Upper lobe of left lung (tissue), 4 donors: ENCODE results near the gene ERFE.

ENCODE experiments used
- POLR2A ChIP-seq, 4 donors: fragments of 450-650 bp; IDR thresholded peaks; one replicate each; pipeline ENCODE4 v1.5.1; 2016 to 2017; ENCODE audit warnings: antibody characterized with exemption in 4 of 4, mild to moderate bottlenecking in 2 of 4
- POLR2AphosphoS5 ChIP-seq, 2 donors: sonication (generic); formaldehyde crosslinking; IDR thresholded peaks; one replicate each; pipeline ENCODE4 v1.5.1; 2017; ENCODE audit warnings: antibody characterized with exemption in 2 of 2
- TF ChIP-seq, protein P1 (sequence below), 6 experiments: fragments of 450-650 bp in 4 of 6; fragments of 200-600 bp in 2 of 6; sonication (generic) in 2 of 6; IDR thresholded peaks; one replicate each; pipeline ENCODE4 v1.5.1; 2016 to 2019; ENCODE audit warnings: antibody characterized with exemption in 6 of 6

DNA sequence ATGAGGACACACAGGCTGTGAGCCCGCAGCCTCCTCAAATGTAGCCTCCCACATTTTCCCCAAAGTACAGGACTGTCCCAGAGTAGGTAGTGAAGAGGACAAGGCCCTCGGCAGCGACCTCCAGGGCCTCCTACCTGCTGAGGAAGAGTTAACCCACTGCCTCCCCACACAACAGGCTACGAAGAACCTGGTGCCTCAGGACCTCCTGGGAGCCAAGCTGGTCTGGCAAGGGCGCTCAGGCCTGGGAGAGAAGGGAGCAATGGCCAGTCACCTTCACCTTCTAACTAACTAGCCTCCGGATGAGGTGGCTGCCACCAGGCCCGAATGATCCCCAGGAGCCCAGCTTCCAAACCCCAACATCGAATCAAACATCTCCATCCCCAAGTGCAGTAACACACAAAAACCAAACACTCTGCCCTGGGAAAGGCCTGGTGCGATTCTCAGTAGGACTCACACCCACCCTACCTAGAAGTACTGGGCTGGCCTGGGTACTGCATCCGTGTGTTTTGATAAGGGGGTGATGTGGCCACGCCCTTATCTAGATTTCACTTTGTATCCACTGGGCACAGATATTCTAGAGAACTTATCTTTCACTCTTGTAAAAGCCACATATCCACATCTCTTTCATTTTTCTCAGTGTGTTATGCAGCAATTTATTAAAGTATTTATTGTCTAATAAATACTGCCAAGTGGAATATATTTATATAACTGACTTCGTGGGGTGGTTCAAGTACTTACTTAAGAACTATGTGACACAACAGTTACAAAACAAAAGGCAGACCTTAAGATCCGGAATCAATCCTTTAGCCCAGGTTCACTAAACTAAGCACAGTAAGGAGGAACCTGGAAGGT lies 9.7 kb downstream of the ERFE start:
- no peak for TF ChIP-seq POLR2AphosphoS5 (IDR thresholded peaks at IDR 0.05)
- TF ChIP-seq, protein P1, sequence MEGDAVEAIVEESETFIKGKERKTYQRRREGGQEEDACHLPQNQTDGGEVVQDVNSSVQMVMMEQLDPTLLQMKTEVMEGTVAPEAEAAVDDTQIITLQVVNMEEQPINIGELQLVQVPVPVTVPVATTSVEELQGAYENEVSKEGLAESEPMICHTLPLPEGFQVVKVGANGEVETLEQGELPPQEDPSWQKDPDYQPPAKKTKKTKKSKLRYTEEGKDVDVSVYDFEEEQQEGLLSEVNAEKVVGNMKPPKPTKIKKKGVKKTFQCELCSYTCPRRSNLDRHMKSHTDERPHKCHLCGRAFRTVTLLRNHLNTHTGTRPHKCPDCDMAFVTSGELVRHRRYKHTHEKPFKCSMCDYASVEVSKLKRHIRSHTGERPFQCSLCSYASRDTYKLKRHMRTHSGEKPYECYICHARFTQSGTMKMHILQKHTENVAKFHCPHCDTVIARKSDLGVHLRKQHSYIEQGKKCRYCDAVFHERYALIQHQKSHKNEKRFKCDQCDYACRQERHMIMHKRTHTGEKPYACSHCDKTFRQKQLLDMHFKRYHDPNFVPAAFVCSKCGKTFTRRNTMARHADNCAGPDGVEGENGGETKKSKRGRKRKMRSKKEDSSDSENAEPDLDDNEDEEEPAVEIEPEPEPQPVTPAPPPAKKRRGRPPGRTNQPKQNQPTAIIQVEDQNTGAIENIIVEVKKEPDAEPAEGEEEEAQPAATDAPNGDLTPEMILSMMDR (IDR thresholded peaks at IDR 0.05), result no peak
- no peak for TF ChIP-seq POLR2A (IDR thresholded peaks at IDR 0.05)
